Spleen (tissue), 11 donors: ENCODE results near the gene CMTM7. TPM values are rescaled to one million over a fixed set of nuclear protein-coding genes. Genes with fewer than 3 reads are reported as not detected.
"Not testable (repeated sequence)": the region's sequence is repeated elsewhere in the genome, so short reads cannot be mapped to it uniquely, and the experiment has no call there.

Source experiments
- DNase-seq: peaks from one replicate; pipeline ENCODE4 v3.0.0-alpha.2; 2020
- H3K27ac ChIP-seq, 8 donors: fragments of 200-600 bp; sonication (generic) in 7 of 8; 1 replicate in 4 of 8; 2 replicates in 4 of 8; pipeline versions ENCODE4 v1.5.0 to v1.8.0; 2016 to 2021; ENCODE audit warnings: inconsistent platforms in 4 of 8, mild to moderate bottlenecking in 4 of 8, moderate library complexity in 1 of 8
- H3K27me3 ChIP-seq, 7 donors: fragments of 200-600 bp; sonication (generic) in 6 of 7; replicated peaks in 1 of 7; 1 replicate in 4 of 7; 2 replicates in 3 of 7; pipeline versions ENCODE4 v1.5.0 to v1.8.0; 2016 to 2021; ENCODE audit warnings: inconsistent platforms in 3 of 7, mild to moderate bottlenecking in 1 of 7
- H3K36me3 ChIP-seq, 6 donors: fragments of 200-600 bp; sonication (generic) in 5 of 6; 1 replicate in 4 of 6; 2 replicates in 2 of 6; pipeline versions ENCODE4 v1.5.0 to v1.8.0; 2016 to 2021; ENCODE audit warnings: inconsistent platforms in 2 of 6
- H3K4me1 ChIP-seq, 6 donors: fragments of 200-600 bp; sonication (generic) in 5 of 6; 1 replicate in 3 of 6; 2 replicates in 3 of 6; pipeline versions ENCODE4 v1.5.0 to v1.8.0; 2016 to 2021; ENCODE audit warnings: inconsistent platforms in 3 of 6
- H3K4me3 ChIP-seq, 8 donors: fragments of 200-600 bp; sonication (generic) in 7 of 8; 1 replicate in 4 of 8; 2 replicates in 4 of 8; pipeline versions ENCODE4 v1.5.0 to v1.8.0; 2016 to 2021; ENCODE audit warnings: inconsistent platforms in 4 of 8, mild to moderate bottlenecking in 4 of 8, moderate library complexity in 2 of 8
- H3K9me3 ChIP-seq, 8 donors: fragments of 200-600 bp; sonication (generic) in 7 of 8; 1 replicate in 4 of 8; 2 replicates in 4 of 8; pipeline versions ENCODE4 v1.5.0 to v1.8.0; 2016 to 2021; ENCODE audit warnings: inconsistent platforms in 4 of 8
- POLR2A ChIP-seq, 3 donors: fragments of 450-650 bp; IDR thresholded peaks; one replicate each; pipeline ENCODE4 v1.5.1; 2017; ENCODE audit warnings: antibody characterized with exemption in 3 of 3, mild to moderate bottlenecking in 1 of 3
- POLR2AphosphoS5 ChIP-seq, 3 donors: sonication (generic); formaldehyde crosslinking; IDR thresholded peaks; one replicate each; pipeline ENCODE4 v1.5.1; 2017; ENCODE audit warnings: antibody characterized with exemption in 3 of 3
- WGBS, 5 donors: extraction: QIAGEN DNeasy Blood & Tissue Kit in 3 of 5; methylation state at CpG; one replicate each; pipeline versions ENCODE4 v1.1.5 to v1.1.7; 2013 to 2018; 5-methylcytosine and 5-hydroxymethylcytosine counted together
- intact Hi-C: fragments of 100-400 bp; cut with DNase I; formaldehyde crosslinking; loops from one replicate; pipeline ENCODE4 v1.15.0; 2023; ENCODE audit warnings: low total_unique reads
- polyA plus RNA-seq, 3 donors: library from polyadenylated mRNA; stranded (reverse); fragments of 200-250 nt; gene quantifications; one replicate each; pipeline ENCODE4 v1.2.1, GENCODE V29; 2013
- total RNA-seq, 7 donors: library from RNA; depleted of rRNA in 3 of 7; stranded (reverse); fragments of >200 nt in 3 of 7; fragmentation: NEBNext Ultra II Directional in 4 of 7; extraction: Animal tissue kit (Norgen Biotek cat#: 25700) in 4 of 7; gene quantifications; one replicate each; pipeline versions ENCODE4 v1.1.0 to v1.2.1, GENCODE V29; 2016 to 2021
- TF ChIP-seq, protein P1 (sequence below), 11 experiments: fragments of 200-600 bp in 7 of 11; fragments of 450-650 bp in 4 of 11; sonication (generic) in 4 of 11; IDR thresholded peaks in 8 of 11; conservative IDR thresholded peaks in 3 of 11; 1 replicate in 7 of 11; 2 replicates in 4 of 11; pipeline versions ENCODE4 v1.4.0 to v1.8.0; 2016 to 2021; ENCODE audit warnings: antibody characterized with exemption in 11 of 11, inconsistent platforms in 4 of 11, mild to moderate bottlenecking in 1 of 11
- donor health status: healthy with polysubstance abuse.
- donor health status: DM: no; HTN: no; CAD: no; lungs with moderate emphysema.
- donor health status: DM: no; HTN: no; CAD: no.
- donor health status: Bipolar disorder and iron deficiency.
- donor health status: healthy.
- donor health status: DM: no; HTN: no; CAD: no.
- donor health status: DM: yes; HTN: yes; CAD: no.

CMTM7 gene
- total and polyA plus RNA-seq, 10 donors = 27.6 to 92.0 (median 47.5) TPM

- peak overlapping the region in 2 of 8 donors; percentile 10 to 50 for H3K4me3 ChIP-seq
- H3K9me3 ChIP-seq = no peaks in the 10 kb centered on the region
- intact Hi-C loops = no loop called here
- H3K27me3 ChIP-seq = no peaks in the 10 kb centered on the region
- peak; percentile 89 for DNase-seq
- H3K36me3 ChIP-seq = peaks cover 0 to 39% (median 3%) of the 10 kb centered on the region in 6 donors
- H3K27ac ChIP-seq = peak overlapping the region; percentile 30 to 94 (median 80)
- whole genome bisulfite sequencing, 5 donors = 26 to 54% (median 30%) methylated on average over 14 to 15 of the region's 15 CpGs
- H3K4me1 ChIP-seq = peaks cover 25 to 85% (median 72%) of the 10 kb centered on the region in 6 donors
- no peak for TF ChIP-seq POLR2A (IDR thresholded peaks at IDR 0.05)
- TF ChIP-seq, protein P1, sequence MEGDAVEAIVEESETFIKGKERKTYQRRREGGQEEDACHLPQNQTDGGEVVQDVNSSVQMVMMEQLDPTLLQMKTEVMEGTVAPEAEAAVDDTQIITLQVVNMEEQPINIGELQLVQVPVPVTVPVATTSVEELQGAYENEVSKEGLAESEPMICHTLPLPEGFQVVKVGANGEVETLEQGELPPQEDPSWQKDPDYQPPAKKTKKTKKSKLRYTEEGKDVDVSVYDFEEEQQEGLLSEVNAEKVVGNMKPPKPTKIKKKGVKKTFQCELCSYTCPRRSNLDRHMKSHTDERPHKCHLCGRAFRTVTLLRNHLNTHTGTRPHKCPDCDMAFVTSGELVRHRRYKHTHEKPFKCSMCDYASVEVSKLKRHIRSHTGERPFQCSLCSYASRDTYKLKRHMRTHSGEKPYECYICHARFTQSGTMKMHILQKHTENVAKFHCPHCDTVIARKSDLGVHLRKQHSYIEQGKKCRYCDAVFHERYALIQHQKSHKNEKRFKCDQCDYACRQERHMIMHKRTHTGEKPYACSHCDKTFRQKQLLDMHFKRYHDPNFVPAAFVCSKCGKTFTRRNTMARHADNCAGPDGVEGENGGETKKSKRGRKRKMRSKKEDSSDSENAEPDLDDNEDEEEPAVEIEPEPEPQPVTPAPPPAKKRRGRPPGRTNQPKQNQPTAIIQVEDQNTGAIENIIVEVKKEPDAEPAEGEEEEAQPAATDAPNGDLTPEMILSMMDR (IDR thresholded peaks at IDR 0.05 in 8 of 11, conservative IDR thresholded peaks at IDR 0.05 in 3 of 11) = peak in 2 of 11 experiments; percentile 12 to 13
- peak; percentile 12 to 70 (median 35) for TF ChIP-seq POLR2AphosphoS5 (IDR thresholded peaks at IDR 0.05)
Observed at GRCh38 chr3:32460031-32460749, 68.5 kb downstream of the CMTM7 start.

- H3K27me3 ChIP-seq, DNase-seq, intact Hi-C loops, H3K9me3 ChIP-seq: not testable (repeated sequence)
- peaks cover 0 to 35% (median 0%) of the 10 kb centered on the region in 6 donors for H3K36me3 ChIP-seq
- H3K4me3 ChIP-seq = peak overlapping the region in 1 of 8 donors; percentile 50
- peaks cover 25 to 77% (median 65%) of the 10 kb centered on the region in 6 donors for H3K4me1 ChIP-seq
- 78 to 84% (median 82%) methylated on average over 10 of the region's 10 CpGs for WGBS, 5 donors
- peak overlapping the region; percentile 60 to 94 (median 80) for H3K27ac ChIP-seq
Observed at GRCh38 chr3:32460817-32461496, 69.3 kb downstream of the CMTM7 start.

GRCh38 chr3:32462191-32462986 lies 70.7 kb downstream of the CMTM7 start:
- Histone ChIP-seq H3K4me3 (peak overlapping the region in 1 of 8 donors; percentile 30), H3K27ac (peak overlapping the region; percentile 57 to 94 (median 80)), H3K4me1 (peaks cover 26 to 70% (median 56%) of the 10 kb centered on the region in 6 donors), H3K36me3 (peaks cover 0 to 21% (median 0%) of the 10 kb centered on the region in 6 donors)
- intact Hi-C loops, H3K9me3 ChIP-seq, DNase-seq, H3K27me3 ChIP-seq: not testable (repeated sequence)
- 57 to 66% (median 59%) methylated on average over 6 to 9 of the region's 9 CpGs for WGBS, 5 donors

GRCh38 chr3:32463415-32463814 lies 71.8 kb downstream of the CMTM7 start:
- Histone ChIP-seq H3K36me3 (peaks cover 0 to 22% (median under 1%) of the 10 kb centered on the region in 6 donors), H3K4me1 (peaks cover 29 to 70% (median 56%) of the 10 kb centered on the region in 6 donors), H3K27ac (peak overlapping the region in 5 of 8 donors; percentile 76 to 94 (median 89))
- H3K9me3 ChIP-seq, H3K27me3 ChIP-seq, DNase-seq, H3K4me3 ChIP-seq, intact Hi-C loops: not testable (repeated sequence)
- WGBS, 5 donors = 71 to 87% (median 83%) methylated on average over 7 of the region's 7 CpGs

- not testable (repeated sequence) for H3K4me3 ChIP-seq, H3K27ac ChIP-seq, DNase-seq, H3K27me3 ChIP-seq, H3K9me3 ChIP-seq
- intact Hi-C loops = loop anchor here (5.0 kb wide), 1 partner anchor 42 kb away; no protein-coding TSS in a partner anchor
- WGBS, 5 donors = 95 to 98% (median 97%) methylated on average over 5 to 7 of the region's 7 CpGs
- peaks cover 28 to 70% (median 56%) of the 10 kb centered on the region in 6 donors for H3K4me1 ChIP-seq
- H3K36me3 ChIP-seq = peaks cover 0 to 30% (median 5%) of the 10 kb centered on the region in 6 donors
Observed at GRCh38 chr3:32464726-32465125, 73.1 kb downstream of the CMTM7 start.

DNA sequence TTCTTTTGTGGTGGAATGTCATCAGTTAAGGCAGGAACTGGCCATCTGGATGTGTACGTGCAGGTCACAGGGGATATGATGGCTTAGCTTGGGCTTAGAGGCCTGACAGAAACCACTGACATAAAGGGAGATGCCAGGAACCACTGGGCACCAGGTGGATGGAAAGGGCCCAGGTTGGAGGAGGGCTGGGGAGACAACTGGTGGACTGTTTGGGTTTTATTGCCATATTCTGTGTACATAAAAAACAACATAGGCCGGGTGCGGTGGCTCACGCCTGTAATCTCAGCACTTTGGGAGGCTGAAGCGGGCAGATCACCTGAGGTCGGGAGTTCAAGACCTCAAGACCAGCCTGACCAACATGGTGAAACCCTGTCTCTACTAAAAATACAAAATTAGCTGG lies 75.2 kb downstream of the CMTM7 start:
- Histone ChIP-seq H3K27ac (peak overlapping the region in 4 of 8 donors; percentile 79 to 83 (median 83)), H3K36me3 (peaks cover 0 to 27% (median 5%) of the 10 kb centered on the region in 6 donors), H3K4me1 (peaks cover 20 to 70% (median 49%) of the 10 kb centered on the region in 6 donors)
- H3K4me3 ChIP-seq, H3K9me3 ChIP-seq, DNase-seq, H3K27me3 ChIP-seq: not testable (repeated sequence)
- WGBS, 5 donors = 82 to 95% (median 90%) methylated on average over 6 of the region's 6 CpGs
- intact Hi-C loops = loop anchor here (2.0 to 5.0 kb wide), 2 partner anchors 45 to 88 kb away; no protein-coding TSS in a partner anchor
